Measurements from ENCODE around the gene ETV5. TPM values are rescaled to one million over a fixed set of nuclear protein-coding genes. Genes with fewer than 3 reads are reported as not detected.
"Not testable (repeated sequence)": the region's sequence is repeated elsewhere in the genome, so short reads cannot be mapped to it uniquely, and the experiment has no call there.

The ETV5 gene
- total RNA-seq, 1 experiment from 2014 or later: 65.7 TPM

DNA sequence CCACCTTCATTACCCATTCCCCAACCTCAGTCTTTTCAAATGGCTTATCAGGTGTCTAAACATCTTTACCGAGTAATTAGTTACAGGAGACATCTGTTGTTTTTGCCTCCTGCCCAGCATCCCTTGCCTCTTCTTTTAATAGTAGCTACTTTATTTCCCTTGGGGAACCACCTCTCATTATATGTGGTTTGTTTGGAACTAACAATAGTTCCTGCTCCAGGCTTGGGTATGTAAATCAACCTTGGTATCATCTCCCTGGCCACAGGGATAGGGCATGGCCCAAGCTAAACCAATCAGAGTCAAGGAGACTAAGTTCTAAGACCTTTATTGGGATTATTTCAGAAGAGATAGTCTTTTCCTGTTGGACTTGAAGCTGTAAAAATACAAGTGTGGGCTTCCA is 76.6 kb downstream of the ETV5 start:
- no peak overlapping the region for H3K4me2 ChIP-seq
- H3K9me3 ChIP-seq (ENCODE audit: insufficient read depth, low read depth): no peaks in the 10 kb centered on the region
- no peaks in the 10 kb centered on the region for H3K9me2 ChIP-seq (ENCODE audit: insufficient read depth)
- no peaks in the 10 kb centered on the region for H3K27me3 ChIP-seq (ENCODE audit: insufficient read depth, low read depth)
- no peaks in the 10 kb centered on the region for H3K36me3 ChIP-seq (ENCODE audit: low read depth)
- no peaks in the 10 kb centered on the region for H4K20me1 ChIP-seq (ENCODE audit: insufficient read depth)
- H3K79me2 ChIP-seq (ENCODE audit: low read depth): no peaks in the 10 kb centered on the region
- no peak overlapping the region for H2AFZ ChIP-seq
- ChIA-PET CTCF (interaction anchor here (0.6 kb wide), 1 partner anchor 79 kb away, joined by 3 read pairs; no protein-coding TSS in a partner anchor), POLR2A (ENCODE audit: unreplicated experiment) (no interaction called here)
- intact Hi-C loops (cut with micrococcal nuclease; ENCODE audit: unreplicated experiment): no loop called here
- H3K27ac ChIP-seq: no peak overlapping the region
- no peaks in the 10 kb centered on the region for H3F3A ChIP-seq (ENCODE audit: insufficient read depth, low read depth)
- no peak for TF ChIP-seq EZH2 (IDR thresholded peaks at IDR 0.05; ENCODE audit: low read depth)
- TF ChIP-seq, protein P1, sequence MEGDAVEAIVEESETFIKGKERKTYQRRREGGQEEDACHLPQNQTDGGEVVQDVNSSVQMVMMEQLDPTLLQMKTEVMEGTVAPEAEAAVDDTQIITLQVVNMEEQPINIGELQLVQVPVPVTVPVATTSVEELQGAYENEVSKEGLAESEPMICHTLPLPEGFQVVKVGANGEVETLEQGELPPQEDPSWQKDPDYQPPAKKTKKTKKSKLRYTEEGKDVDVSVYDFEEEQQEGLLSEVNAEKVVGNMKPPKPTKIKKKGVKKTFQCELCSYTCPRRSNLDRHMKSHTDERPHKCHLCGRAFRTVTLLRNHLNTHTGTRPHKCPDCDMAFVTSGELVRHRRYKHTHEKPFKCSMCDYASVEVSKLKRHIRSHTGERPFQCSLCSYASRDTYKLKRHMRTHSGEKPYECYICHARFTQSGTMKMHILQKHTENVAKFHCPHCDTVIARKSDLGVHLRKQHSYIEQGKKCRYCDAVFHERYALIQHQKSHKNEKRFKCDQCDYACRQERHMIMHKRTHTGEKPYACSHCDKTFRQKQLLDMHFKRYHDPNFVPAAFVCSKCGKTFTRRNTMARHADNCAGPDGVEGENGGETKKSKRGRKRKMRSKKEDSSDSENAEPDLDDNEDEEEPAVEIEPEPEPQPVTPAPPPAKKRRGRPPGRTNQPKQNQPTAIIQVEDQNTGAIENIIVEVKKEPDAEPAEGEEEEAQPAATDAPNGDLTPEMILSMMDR (conservative IDR thresholded peaks at IDR 0.05): no peak
- no peak for DNase-seq
- no peak overlapping the region for H3K4me3 ChIP-seq
- no TSS peak for BruUV-seq (replicated peaks)
- H3K4me1 ChIP-seq (replicated peaks; ENCODE audit: insufficient read depth): no peaks in the 10 kb centered on the region

DNA sequence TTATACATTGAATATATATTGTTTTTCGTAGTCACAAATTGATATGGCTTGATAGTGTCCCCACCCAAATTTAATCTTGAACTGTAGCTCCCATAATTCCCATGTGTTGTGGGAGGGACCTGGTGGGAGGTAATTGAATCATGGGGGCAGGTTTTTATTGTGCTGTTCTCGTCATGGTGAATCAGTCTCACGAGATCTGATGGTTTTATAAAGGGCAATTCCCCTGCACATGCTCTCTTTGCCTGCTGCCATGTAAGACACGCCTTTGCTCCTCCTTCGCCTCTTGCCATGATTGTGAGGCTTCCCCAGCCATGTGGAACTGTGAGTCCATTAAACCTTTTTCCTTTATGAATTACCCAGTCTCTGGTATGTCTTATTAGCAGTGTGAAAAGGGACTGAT is 82.9 kb downstream of the ETV5 start:
- H3K4me1 ChIP-seq (replicated peaks; ENCODE audit: insufficient read depth); H3K27ac ChIP-seq; H4K20me1 ChIP-seq (ENCODE audit: insufficient read depth); H3K9me3 ChIP-seq (ENCODE audit: insufficient read depth, low read depth); H3F3A ChIP-seq (ENCODE audit: insufficient read depth, low read depth); H3K27me3 ChIP-seq (ENCODE audit: insufficient read depth, low read depth); CTCF ChIA-PET; intact Hi-C loops (cut with micrococcal nuclease; ENCODE audit: unreplicated experiment); POLR2A ChIA-PET (ENCODE audit: unreplicated experiment); H2AFZ ChIP-seq; H3K36me3 ChIP-seq (ENCODE audit: low read depth); H3K9me2 ChIP-seq (ENCODE audit: insufficient read depth); H3K4me2 ChIP-seq; DNase-seq; H3K4me3 ChIP-seq; H3K79me2 ChIP-seq (ENCODE audit: low read depth); BruUV-seq (replicated peaks): not testable (repeated sequence)

DNA sequence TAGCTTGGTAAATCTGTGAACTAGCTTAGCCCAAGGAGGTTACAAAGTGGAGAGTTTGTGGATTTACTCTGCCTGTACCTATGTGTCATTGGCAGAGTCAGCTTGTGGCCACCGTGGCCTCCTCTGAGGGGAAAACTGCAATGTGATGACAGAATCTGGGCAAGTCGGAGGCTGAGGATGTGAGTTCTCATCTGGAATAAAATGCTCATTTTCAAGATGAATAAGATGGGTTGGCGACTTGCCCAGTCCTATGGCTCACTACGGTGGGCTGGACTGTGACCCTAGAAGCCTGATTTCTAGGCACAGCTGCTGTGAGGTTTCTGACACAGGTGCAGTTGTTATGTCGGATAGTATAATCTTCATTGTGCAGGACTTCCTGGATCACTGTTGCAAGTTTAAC is 83.7 kb downstream of the ETV5 start:
- Histone ChIP-seq H3K4me2 (no peak overlapping the region), H3K9me3 (ENCODE audit: insufficient read depth, low read depth) (no peaks in the 10 kb centered on the region), H3K4me1 (replicated peaks; ENCODE audit: insufficient read depth) (no peaks in the 10 kb centered on the region), H3K27me3 (ENCODE audit: insufficient read depth, low read depth) (no peaks in the 10 kb centered on the region; the same call in 1 of the 2 replicates), H3K36me3 (ENCODE audit: low read depth) (no peaks in the 10 kb centered on the region), H3F3A (ENCODE audit: insufficient read depth, low read depth) (no peaks in the 10 kb centered on the region), H3K27ac (no peak overlapping the region), H2AFZ (no peak overlapping the region), H3K9me2 (ENCODE audit: insufficient read depth) (no peaks in the 10 kb centered on the region), H3K4me3 (no peak overlapping the region), H3K79me2 (ENCODE audit: low read depth) (no peaks in the 10 kb centered on the region), H4K20me1 (ENCODE audit: insufficient read depth) (no peaks in the 10 kb centered on the region)
- ChIA-PET POLR2A (ENCODE audit: unreplicated experiment) (interaction anchor here (0.6 kb wide), 1 partner anchor 74 kb away, joined by 7 read pairs; no protein-coding TSS in a partner anchor), CTCF (interaction anchor here (0.5 kb wide), 1 partner anchor 183 kb away, joined by 8 read pairs; no protein-coding TSS in a partner anchor)
- intact Hi-C loops (cut with micrococcal nuclease; ENCODE audit: unreplicated experiment): no loop called here
- no peak for DNase-seq
- TF ChIP-seq EZH2 (IDR thresholded peaks at IDR 0.05; ENCODE audit: low read depth): no peak
- TF ChIP-seq, protein P1 (conservative IDR thresholded peaks at IDR 0.05): no peak
- no TSS peak for BruUV-seq (replicated peaks)

DNA sequence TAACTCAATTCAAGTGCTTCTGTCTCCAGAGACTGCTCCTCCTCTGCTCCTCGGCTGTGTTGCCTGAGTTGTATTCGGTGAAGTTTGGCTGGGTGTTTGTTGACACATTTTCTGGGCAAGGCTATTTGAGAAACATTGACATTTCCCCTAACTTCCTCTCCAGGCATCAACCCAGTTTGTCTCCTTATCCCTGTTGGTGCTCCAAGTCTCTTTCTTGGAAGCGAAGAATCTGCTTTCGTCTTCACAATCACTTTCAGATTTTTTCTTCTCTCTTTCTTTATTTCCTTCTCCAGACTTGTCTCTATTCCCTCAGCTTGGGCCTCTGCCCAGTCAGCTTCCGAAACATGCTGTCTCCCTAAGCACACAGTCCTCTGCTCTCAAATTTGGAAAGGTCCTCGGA is 84.7 kb downstream of the ETV5 start:
- no peaks in the 10 kb centered on the region for H3F3A ChIP-seq (ENCODE audit: insufficient read depth, low read depth)
- no peaks in the 10 kb centered on the region for H3K4me1 ChIP-seq (replicated peaks; ENCODE audit: insufficient read depth)
- H3K4me3 ChIP-seq: no peak overlapping the region
- intact Hi-C loops (cut with micrococcal nuclease; ENCODE audit: unreplicated experiment): no loop called here
- TF ChIP-seq, protein P1 (conservative IDR thresholded peaks at IDR 0.05): no peak
- no peak for TF ChIP-seq EZH2 (IDR thresholded peaks at IDR 0.05; ENCODE audit: low read depth)
- BruUV-seq (replicated peaks): no TSS peak
- no peaks in the 10 kb centered on the region; the same call in 1 of the 2 replicates for H3K27me3 ChIP-seq (ENCODE audit: insufficient read depth, low read depth)
- H4K20me1 ChIP-seq (ENCODE audit: insufficient read depth): no peaks in the 10 kb centered on the region
- DNase-seq: no peak
- ChIA-PET POLR2A (ENCODE audit: unreplicated experiment) (no interaction called here), CTCF (interaction anchor here (0.6 kb wide), 1 partner anchor 289 kb away, joined by 3 read pairs; no protein-coding TSS in a partner anchor)
- H3K9me3 ChIP-seq (ENCODE audit: insufficient read depth, low read depth): no peaks in the 10 kb centered on the region
- H3K79me2 ChIP-seq (ENCODE audit: low read depth): no peaks in the 10 kb centered on the region
- H2AFZ ChIP-seq: no peak overlapping the region
- H3K27ac ChIP-seq: no peak overlapping the region
- no peaks in the 10 kb centered on the region for H3K36me3 ChIP-seq (ENCODE audit: low read depth)
- H3K4me2 ChIP-seq: no peak overlapping the region
- H3K9me2 ChIP-seq (ENCODE audit: insufficient read depth): no peaks in the 10 kb centered on the region
